Measurements from ENCODE around the gene CGB8. TPM values are rescaled to one million over a fixed set of nuclear protein-coding genes. Genes with fewer than 3 reads are reported as not detected.
"Not testable (repeated sequence)": the region's sequence is repeated elsewhere in the genome, so short reads cannot be mapped to it uniquely, and the experiment has no call there.

Gene CGB8
- total RNA-seq, 4 donors from 2014 or later = not detected

GRCh38 chr19:49042177-49042576 lies 6.7 kb downstream of the CGB8 start:
- Histone ChIP-seq H3K4me1 (no peaks in the 10 kb centered on the region), H3K9me3 (no peaks in the 10 kb centered on the region), H3K27ac (no peak overlapping the region), H3K27me3 (no peaks in the 10 kb centered on the region), H3K4me3 (no peak overlapping the region), H3K36me3 (no peaks in the 10 kb centered on the region)
- TF ChIP-seq POLR2A (IDR thresholded peaks at IDR 0.05) (no peak), CTCF (IDR thresholded peaks at IDR 0.05) (no peak), EP300 (IDR thresholded peaks at IDR 0.05) (no peak)
- 74 to 85% methylated on average over 17 of the region's 17 CpGs for WGBS, 2 donors
- DNase-seq (ENCODE audit: low spot score in 2 of 2) = no peak

- H3K9me3 ChIP-seq; H3K4me1 ChIP-seq; DNase-seq (ENCODE audit: low spot score in 2 of 2); H3K27me3 ChIP-seq; H3K4me3 ChIP-seq; H3K27ac ChIP-seq; H3K36me3 ChIP-seq: not testable (repeated sequence)
- WGBS, 2 donors = 54 to 59% methylated on average over 9 of the region's 9 CpGs
Measured at GRCh38 chr19:49039736-49040135, 9.2 kb downstream of the CGB8 start.

- H3K27ac ChIP-seq; H3K4me1 ChIP-seq; DNase-seq (ENCODE audit: low spot score in 2 of 2); H3K27me3 ChIP-seq; H3K36me3 ChIP-seq; H3K9me3 ChIP-seq; H3K4me3 ChIP-seq: not testable (repeated sequence)
- 82 to 83% methylated on average over 17 to 26 of the region's 26 CpGs for WGBS, 2 donors
Measured at GRCh38 chr19:49038557-49039276, 10.2 kb downstream of the CGB8 start.

GRCh38 chr19:49038111-49038510 lies 10.8 kb downstream of the CGB8 start:
- H3K36me3 ChIP-seq; DNase-seq (ENCODE audit: low spot score in 2 of 2); H3K27ac ChIP-seq; H3K27me3 ChIP-seq; H3K4me1 ChIP-seq; H3K4me3 ChIP-seq; H3K9me3 ChIP-seq: not testable (repeated sequence)
- 83 to 89% methylated on average over 8 of the region's 8 CpGs for WGBS, 2 donors

GRCh38 chr19:49036815-49037214 lies 12.1 kb downstream of the CGB8 start, which contains the start of gene CGB1:
Gene CGB1 (minus strand): TSS chr19:49036895. CDS start chr19:49036711, 184 bp downstream.
- 45 to 61% methylated on average over 18 of the region's 18 CpGs for WGBS, 2 donors

GRCh38 chr19:49031642-49032301 lies 17.1 kb downstream of the CGB8 start, which contains the start of gene CGB2:
Gene CGB2 (plus strand): TSS chr19:49031890. CDS start chr19:49032096, 206 bp downstream.
- H3K4me3 ChIP-seq; H3K36me3 ChIP-seq; H3K4me1 ChIP-seq; H3K27me3 ChIP-seq; H3K27ac ChIP-seq; H3K9me3 ChIP-seq; DNase-seq (ENCODE audit: low spot score in 2 of 2): not testable (repeated sequence)
- peak in 2 of 5 experiments; percentile 6 to 9 for TF ChIP-seq CTCF (IDR thresholded peaks at IDR 0.05)
- WGBS, 2 donors = 15 to 28% methylated on average over 26 to 27 of the region's 28 CpGs

More at GRCh38 chr19:49036815-49037214, 12.1 kb downstream of the CGB8 start, which contains the start of gene CGB1:
- not testable (repeated sequence) for H3K4me3 ChIP-seq; H3K27ac ChIP-seq; H3K9me3 ChIP-seq; H3K36me3 ChIP-seq; DNase-seq (ENCODE audit: low spot score in 2 of 2); H3K4me1 ChIP-seq; H3K27me3 ChIP-seq
- TF ChIP-seq CTCF (IDR thresholded peaks at IDR 0.05) = peak in 1 of 5 experiments; percentile 5

- not testable (repeated sequence) for H3K9me3 ChIP-seq; DNase-seq (ENCODE audit: low spot score in 2 of 2); H3K4me3 ChIP-seq; H3K4me1 ChIP-seq; H3K36me3 ChIP-seq; H3K27ac ChIP-seq; H3K27me3 ChIP-seq
- WGBS, 2 donors = 89 to 94% methylated on average over 6 to 7 of the region's 8 CpGs
Measured at GRCh38 chr19:49030323-49030722, 18.6 kb downstream of the CGB8 start.

- H3K27ac ChIP-seq; H3K4me3 ChIP-seq; H3K9me3 ChIP-seq; H3K36me3 ChIP-seq; H3K27me3 ChIP-seq; H3K4me1 ChIP-seq; DNase-seq (ENCODE audit: low spot score in 2 of 2): not testable (repeated sequence)
- 78 to 88% methylated on average over 14 of the region's 14 CpGs for WGBS, 2 donors
Measured at GRCh38 chr19:49029749-49030148, 19.2 kb downstream of the CGB8 start.

- not testable (repeated sequence) for H3K9me3 ChIP-seq; H3K4me3 ChIP-seq; DNase-seq (ENCODE audit: low spot score in 2 of 2); H3K4me1 ChIP-seq; H3K27me3 ChIP-seq; H3K27ac ChIP-seq; H3K36me3 ChIP-seq
- 77 to 79% methylated on average over 9 of the region's 9 CpGs for WGBS, 2 donors
Measured at GRCh38 chr19:49028686-49029085, 20.2 kb downstream of the CGB8 start.

- not testable (repeated sequence) for H3K4me1 ChIP-seq; H3K9me3 ChIP-seq; H3K4me3 ChIP-seq; H3K27ac ChIP-seq; DNase-seq (ENCODE audit: low spot score in 2 of 2); H3K36me3 ChIP-seq
- peaks cover 0 to 18% of the 10 kb centered on the region in 2 donors for H3K27me3 ChIP-seq
- WGBS, 2 donors = 79 to 83% methylated on average over 9 to 22 of the region's 23 CpGs
Measured at GRCh38 chr19:49025599-49025998, 23.3 kb downstream of the CGB8 start.
